Progenitor cell of endocrine pancreas (in vitro differentiated cells): Measurements from ENCODE around the gene PDE3A. TPM values are rescaled to one million over a fixed set of nuclear protein-coding genes. Genes with fewer than 3 reads are reported as not detected.
A peak's percentile ranks its signal among the peaks of the same experiment; 100 is the strongest.

Source experiments
- DNase-seq: peaks from one replicate; pipeline ENCODE4 v3.0.0; 2021; ENCODE audit warnings: low spot score; ENCODE audit not compliant: unreplicated experiment
- H3K27ac Mint-ChIP-seq: 2 replicates; pipeline ENCODE4 v1.8.0; 2021; ENCODE audit warnings: mild to moderate bottlenecking, moderate library complexity, mixed read lengths
- H3K27me3 Mint-ChIP-seq: 2 replicates; pipeline ENCODE4 v1.8.0; 2021; ENCODE audit warnings: mixed read lengths
- H3K36me3 Mint-ChIP-seq: 2 replicates; pipeline ENCODE4 v1.8.0; 2022; ENCODE audit warnings: mixed read lengths; ENCODE audit not compliant: insufficient read depth
- H3K4me1 Mint-ChIP-seq: 2 replicates; pipeline ENCODE4 v1.8.0; 2021; ENCODE audit warnings: low read depth, mixed read lengths
- H3K4me3 Mint-ChIP-seq: 2 replicates; pipeline ENCODE4 v1.8.0; 2021; ENCODE audit warnings: low read depth, mild to moderate bottlenecking, moderate library complexity, mixed read lengths
- H3K9me3 Mint-ChIP-seq: 2 replicates; pipeline ENCODE4 v1.8.0; 2021; ENCODE audit warnings: low read depth, mixed read lengths
- total RNA-seq: library from RNA; stranded (reverse); gene quantifications from 2 replicates; pipeline ENCODE4 v1.2.1, GENCODE V29; 2021
- TF ChIP-seq, protein P1 (sequence below): fragments of 200-600 bp; sonication (generic); IDR thresholded peaks from one replicate; pipeline ENCODE4 v1.5.0; 2021; ENCODE audit warnings: antibody characterized with exemption, mild to moderate bottlenecking; ENCODE audit not compliant: unreplicated experiment

The PDE3A gene
- total RNA-seq, 1 donor from 2014 or later: 121 TPM

DNA sequence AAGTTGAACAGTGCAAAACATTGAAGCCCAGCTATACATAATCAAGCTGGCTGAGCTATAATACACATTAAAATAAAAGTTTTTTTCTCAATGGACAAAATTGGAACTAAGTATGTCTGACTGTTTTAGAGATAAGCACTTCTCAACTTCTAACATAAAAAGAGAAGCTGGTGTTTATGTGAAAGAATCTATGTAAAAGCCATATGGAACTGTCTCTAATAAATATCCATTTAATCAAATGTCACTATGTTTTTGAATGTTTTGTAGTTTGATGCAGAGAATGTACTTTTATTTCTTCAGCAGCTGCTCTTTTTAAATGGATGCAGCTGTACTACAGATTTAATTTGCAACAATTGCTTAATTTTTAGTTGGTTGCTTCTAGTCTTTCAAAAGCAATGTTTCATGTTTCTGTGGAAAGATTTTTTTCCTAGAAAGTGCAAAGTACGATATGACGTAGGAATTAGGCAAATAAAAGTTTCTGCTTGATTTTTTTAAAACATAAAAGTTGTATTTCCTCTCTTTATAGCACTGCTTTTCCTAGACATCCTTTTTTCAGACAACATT, 114.2 kb downstream of the PDE3A start:
- Mint-ChIP-seq H3K27me3 (no peaks in the 10 kb centered on the region), H3K4me1 (peaks cover 10% of the 10 kb centered on the region), H3K36me3 (peaks cover 24% of the 10 kb centered on the region), H3K4me3 (no peak overlapping the region), H3K27ac (no peak overlapping the region), H3K9me3 (peaks cover 3% of the 10 kb centered on the region)
- no peak for DNase-seq
- TF ChIP-seq, protein P1, sequence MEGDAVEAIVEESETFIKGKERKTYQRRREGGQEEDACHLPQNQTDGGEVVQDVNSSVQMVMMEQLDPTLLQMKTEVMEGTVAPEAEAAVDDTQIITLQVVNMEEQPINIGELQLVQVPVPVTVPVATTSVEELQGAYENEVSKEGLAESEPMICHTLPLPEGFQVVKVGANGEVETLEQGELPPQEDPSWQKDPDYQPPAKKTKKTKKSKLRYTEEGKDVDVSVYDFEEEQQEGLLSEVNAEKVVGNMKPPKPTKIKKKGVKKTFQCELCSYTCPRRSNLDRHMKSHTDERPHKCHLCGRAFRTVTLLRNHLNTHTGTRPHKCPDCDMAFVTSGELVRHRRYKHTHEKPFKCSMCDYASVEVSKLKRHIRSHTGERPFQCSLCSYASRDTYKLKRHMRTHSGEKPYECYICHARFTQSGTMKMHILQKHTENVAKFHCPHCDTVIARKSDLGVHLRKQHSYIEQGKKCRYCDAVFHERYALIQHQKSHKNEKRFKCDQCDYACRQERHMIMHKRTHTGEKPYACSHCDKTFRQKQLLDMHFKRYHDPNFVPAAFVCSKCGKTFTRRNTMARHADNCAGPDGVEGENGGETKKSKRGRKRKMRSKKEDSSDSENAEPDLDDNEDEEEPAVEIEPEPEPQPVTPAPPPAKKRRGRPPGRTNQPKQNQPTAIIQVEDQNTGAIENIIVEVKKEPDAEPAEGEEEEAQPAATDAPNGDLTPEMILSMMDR: no peak

DNA sequence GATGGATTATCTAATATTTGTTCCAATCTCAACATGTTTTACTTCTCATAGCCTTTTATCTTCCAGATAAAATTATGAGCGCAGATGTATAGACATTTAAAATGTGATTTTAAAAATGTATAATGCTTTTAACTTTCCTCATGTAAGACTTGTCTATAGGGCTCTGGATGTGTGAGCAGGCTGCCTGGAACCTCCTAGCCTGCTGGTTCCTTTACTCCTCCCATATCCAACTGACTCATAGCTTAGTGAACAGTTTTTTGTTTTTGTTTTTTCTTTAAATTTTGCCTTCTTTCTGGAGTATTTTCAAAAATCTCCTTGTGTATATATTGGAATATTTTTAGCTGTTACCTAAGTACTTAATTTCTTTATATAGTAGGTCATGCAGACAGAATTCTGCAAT, 115.4 kb downstream of the PDE3A start:
- TF ChIP-seq, protein P1: no peak
- H3K4me1 Mint-ChIP-seq: peaks cover 10% of the 10 kb centered on the region
- H3K27me3 Mint-ChIP-seq: no peaks in the 10 kb centered on the region
- H3K36me3 Mint-ChIP-seq: peaks cover 28% of the 10 kb centered on the region
- no peak for DNase-seq
- H3K4me3 Mint-ChIP-seq: no peak overlapping the region
- peaks cover 3% of the 10 kb centered on the region for H3K9me3 Mint-ChIP-seq
- peak overlapping the region; percentile 19 for H3K27ac Mint-ChIP-seq

DNA sequence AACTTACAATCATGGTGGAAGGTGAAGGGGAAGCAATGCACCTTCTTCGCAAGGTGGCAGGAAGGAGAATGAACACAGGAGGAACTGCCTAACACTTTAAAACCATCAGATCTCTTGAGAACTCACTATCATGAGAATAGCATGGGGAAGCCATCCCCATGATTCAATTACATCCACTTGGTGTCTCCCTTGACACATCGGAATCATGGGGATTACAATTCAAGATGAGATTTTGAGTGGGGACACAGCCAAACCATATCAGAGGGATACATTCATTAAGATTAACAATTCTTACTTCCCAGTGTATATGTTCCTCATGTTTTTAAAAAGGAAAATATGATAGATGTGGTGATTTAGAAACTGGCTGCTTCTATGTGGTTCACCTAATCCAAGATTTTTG, 117.9 kb downstream of the PDE3A start:
- Mint-ChIP-seq H3K4me3 (no peak overlapping the region), H3K9me3 (peaks cover 3% of the 10 kb centered on the region), H3K27ac (peak overlapping the region; percentile 29), H3K27me3 (no peaks in the 10 kb centered on the region), H3K4me1 (peaks cover 19% of the 10 kb centered on the region), H3K36me3 (peaks cover 29% of the 10 kb centered on the region)
- TF ChIP-seq, protein P1: no peak
- DNase-seq: no peak

DNA sequence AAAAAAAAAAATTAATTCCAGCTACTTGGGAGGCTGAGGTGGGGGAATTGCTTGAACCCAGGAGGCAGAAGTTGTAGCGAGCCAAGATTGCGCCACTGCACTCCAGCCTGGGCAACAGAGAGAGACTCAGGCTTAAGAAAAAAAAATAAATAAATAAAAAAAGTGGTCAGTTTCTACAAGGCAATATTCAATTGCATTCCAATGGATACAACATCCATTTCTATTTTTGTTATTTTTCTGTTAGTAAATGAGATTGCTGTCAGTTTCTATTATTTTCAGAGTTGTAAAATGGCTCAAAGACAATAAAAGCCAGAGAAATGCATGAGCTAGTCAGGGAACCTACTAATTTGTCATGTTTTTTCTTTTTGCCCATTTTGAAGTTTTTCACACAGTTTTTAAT, 119.2 kb downstream of the PDE3A start:
- Mint-ChIP-seq H3K36me3 (peaks cover 27% of the 10 kb centered on the region), H3K4me3 (no peak overlapping the region), H3K9me3 (peaks cover 7% of the 10 kb centered on the region), H3K4me1 (peaks cover 26% of the 10 kb centered on the region), H3K27me3 (no peaks in the 10 kb centered on the region), H3K27ac (no peak overlapping the region)
- TF ChIP-seq, protein P1: no peak
- DNase-seq: no peak

DNA sequence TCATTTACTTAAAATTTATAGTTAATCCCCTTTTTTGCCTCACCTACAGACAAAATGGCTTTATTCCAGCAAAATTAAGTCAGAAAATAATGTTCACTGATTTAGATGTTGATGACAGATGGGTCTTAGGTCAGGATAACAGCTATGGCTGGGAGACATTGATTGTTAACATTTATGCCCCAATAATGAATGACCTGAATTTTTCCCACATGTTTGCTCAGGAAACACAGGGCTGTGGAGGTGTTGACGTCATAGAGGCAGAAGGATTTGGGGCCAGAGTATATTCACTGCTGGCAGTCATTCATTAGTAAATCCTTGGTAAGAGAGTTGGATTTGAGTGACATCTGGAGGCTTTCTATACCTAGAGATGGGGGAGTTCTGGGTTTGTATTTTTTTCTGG, 121.3 kb downstream of the PDE3A start:
- H3K27ac Mint-ChIP-seq: peak overlapping the region; percentile 73
- peaks cover 29% of the 10 kb centered on the region for H3K4me1 Mint-ChIP-seq
- H3K27me3 Mint-ChIP-seq: no peaks in the 10 kb centered on the region
- H3K9me3 Mint-ChIP-seq: peaks cover 7% of the 10 kb centered on the region
- no peak for DNase-seq
- no peak overlapping the region for H3K4me3 Mint-ChIP-seq
- peaks cover 24% of the 10 kb centered on the region for H3K36me3 Mint-ChIP-seq
- TF ChIP-seq, protein P1: no peak
